Suppressor macrophage treated with lipopolysaccharide for 4 hours (primary cell): Measurements from ENCODE around the gene TXNDC11.

Experiments
- DNase-seq: peaks from one replicate; pipeline ENCODE4 v3.0.0-alpha.2; 2020

The TXNDC11 gene

GRCh38 chr16:11688520-11688886 lies 54.2 kb downstream of the TXNDC11 start:
- DNase-seq, result no peak

- DNase-seq, result no peak
These were observed 54.8 kb downstream of the TXNDC11 start for GRCh38 chr16:11687601-11688519.

GRCh38 chr16:11686713-11687380 lies 55.8 kb downstream of the TXNDC11 start:
- no peak for DNase-seq

GRCh38 chr16:11685844-11686618 lies 56.6 kb downstream of the TXNDC11 start:
- DNase-seq, result no peak

- DNase-seq, result no peak
These were observed 58.2 kb downstream of the TXNDC11 start for GRCh38 chr16:11684231-11685025.

GRCh38 chr16:11683145-11683544 lies 59.5 kb downstream of the TXNDC11 start:
- no peak for DNase-seq

GRCh38 chr16:11682655-11683096 lies 60.0 kb downstream of the TXNDC11 start:
- peak; percentile 89 for DNase-seq

GRCh38 chr16:11681976-11682654 lies 60.5 kb downstream of the TXNDC11 start:
- DNase-seq, result no peak

GRCh38 chr16:11681556-11681955 lies 61.1 kb downstream of the TXNDC11 start:
- DNase-seq, result no peak

- no peak for DNase-seq
These were observed 62.4 kb downstream of the TXNDC11 start for GRCh38 chr16:11679941-11680911.

- no peak for DNase-seq
These were observed 63.4 kb downstream of the TXNDC11 start for GRCh38 chr16:11679250-11679649.

GRCh38 chr16:11677959-11678881 lies 64.4 kb downstream of the TXNDC11 start:
- peak; percentile 66 for DNase-seq

- DNase-seq, result no peak
These were observed 65.2 kb downstream of the TXNDC11 start for GRCh38 chr16:11677451-11677951.

GRCh38 chr16:11676799-11677198 lies 65.9 kb downstream of the TXNDC11 start:
- DNase-seq, result no peak

GRCh38 chr16:11675561-11676511 lies 66.8 kb downstream of the TXNDC11 start:
- DNase-seq, result no peak

- DNase-seq, result no peak
These were observed 67.7 kb downstream of the TXNDC11 start for GRCh38 chr16:11674818-11675560.
